T-helper 1 cell treated with Interleukin-12 subunit alpha and Interleukin-12 subunit beta and Interleukin-4 antibody, amounts not matched to agents 30 ng/mL and 1 ng/mL, for 36 hours (primary cell): Measurements from ENCODE around the gene GPBP1L1. TPM values are rescaled to one million over a fixed set of nuclear protein-coding genes. Genes with fewer than 3 reads are reported as not detected.
"Not testable (repeated sequence)": the region's sequence is repeated elsewhere in the genome, so short reads cannot be mapped to it uniquely, and the experiment has no call there.

Source experiments
- intact Hi-C: fragments of 100-400 bp; cut with micrococcal nuclease; formaldehyde crosslinking; loops from one replicate; pipeline ENCODE4 v1.15.1; 2024
- total RNA-seq: library from RNA; stranded (reverse); gene quantifications from 2 replicates; pipeline ENCODE4 v1.2.3, GENCODE V29; 2022

The GPBP1L1 gene
- total RNA-seq = 116 and 117 TPM in 2 replicates

GRCh38 chr1:45686288-45687013 is at the start of gene GPBP1L1:
GPBP1L1 (minus strand) TSS chr1:45686533; CDS start chr1:45659087, 27,446 bp downstream.
- intact Hi-C loops = loop anchor here (1.0 to 10.0 kb wide), 33 partner anchors 64 to 1751 kb away; partner anchors contain the start of genes AKR1A1, ARMH1, ATP6V0B and BTBD19

- intact Hi-C loops = no loop called here
Measured at GRCh38 chr1:45730780-45731319, 44.5 kb upstream of the GPBP1L1 start.

GRCh38 chr1:45730075-45730779 is 43.9 kb upstream of the GPBP1L1 start:
- intact Hi-C loops = no loop called here

GRCh38 chr1:45726007-45726406 is 39.7 kb upstream of the GPBP1L1 start:
- intact Hi-C loops = not testable (repeated sequence)

GRCh38 chr1:45723248-45723930 is 37.1 kb upstream of the GPBP1L1 start:
- intact Hi-C loops = no loop called here

- intact Hi-C loops = no loop called here
Measured at GRCh38 chr1:45722809-45723208, 36.5 kb upstream of the GPBP1L1 start.

GRCh38 chr1:45721207-45721606 is 34.9 kb upstream of the GPBP1L1 start:
- intact Hi-C loops = no loop called here

- intact Hi-C loops = no loop called here
Measured at GRCh38 chr1:45718289-45718688, 32.0 kb upstream of the GPBP1L1 start.

- intact Hi-C loops = not testable (repeated sequence)
Measured at GRCh38 chr1:45717386-45717785, 31.1 kb upstream of the GPBP1L1 start.

GRCh38 chr1:45716700-45717099 is 30.4 kb upstream of the GPBP1L1 start:
- intact Hi-C loops = no loop called here

GRCh38 chr1:45713711-45714110 is 27.4 kb upstream of the GPBP1L1 start:
- intact Hi-C loops = no loop called here

GRCh38 chr1:45704637-45705036 is 18.3 kb upstream of the GPBP1L1 start:
- intact Hi-C loops = no loop called here

GRCh38 chr1:45694823-45695222 is 8.5 kb upstream of the GPBP1L1 start:
- intact Hi-C loops = no loop called here

- intact Hi-C loops = not testable (repeated sequence)
Measured at GRCh38 chr1:45693811-45694210, 7.5 kb upstream of the GPBP1L1 start.

GRCh38 chr1:45687754-45688740 is 1.7 kb upstream of the GPBP1L1 start, which contains the start of gene TMEM69:
TMEM69 (plus strand) TSS chr1:45688181; CDS start chr1:45691069, 2,888 bp downstream.
- intact Hi-C loops = loop anchor here (1.0 to 10.0 kb wide), 28 partner anchors 62 to 1749 kb away; partner anchors contain the start of genes ATP6V0B, BTBD19, DMAP1 and DPH2

- intact Hi-C loops = loop anchor here (1.0 to 10.0 kb wide), 27 partner anchors 63 to 1750 kb away; partner anchors contain the start of genes ATP6V0B, BTBD19, DMAP1 and DPH2
Measured at GRCh38 chr1:45687014-45687753, 851 bp upstream of the GPBP1L1 start.

GRCh38 chr1:45686015-45686287 is 382 bp downstream of the GPBP1L1 start:
- intact Hi-C loops = loop anchor here (1.0 to 10.0 kb wide), 24 partner anchors 136 to 1751 kb away; partner anchors contain the start of genes AKR1A1, ARMH1, ATP6V0B and BTBD19

GRCh38 chr1:45685308-45686014 is 872 bp downstream of the GPBP1L1 start:
- intact Hi-C loops = loop anchor here (1.0 to 10.0 kb wide), 24 partner anchors 135 to 1752 kb away; partner anchors contain the start of genes AKR1A1, ARMH1, ATP6V0B and BTBD19

- intact Hi-C loops = loop anchor here (10.0 kb wide), 3 partner anchors 1470 to 1740 kb away; partner anchors contain the start of genes DMAP1, IPO13 and SLC6A9
Measured at GRCh38 chr1:45684402-45684801, 1.9 kb downstream of the GPBP1L1 start.
